ENCODE measurements around the gene PSME4.
A peak's percentile ranks its signal among the peaks of the same experiment; 100 is the strongest.

The PSME4 gene

DNA sequence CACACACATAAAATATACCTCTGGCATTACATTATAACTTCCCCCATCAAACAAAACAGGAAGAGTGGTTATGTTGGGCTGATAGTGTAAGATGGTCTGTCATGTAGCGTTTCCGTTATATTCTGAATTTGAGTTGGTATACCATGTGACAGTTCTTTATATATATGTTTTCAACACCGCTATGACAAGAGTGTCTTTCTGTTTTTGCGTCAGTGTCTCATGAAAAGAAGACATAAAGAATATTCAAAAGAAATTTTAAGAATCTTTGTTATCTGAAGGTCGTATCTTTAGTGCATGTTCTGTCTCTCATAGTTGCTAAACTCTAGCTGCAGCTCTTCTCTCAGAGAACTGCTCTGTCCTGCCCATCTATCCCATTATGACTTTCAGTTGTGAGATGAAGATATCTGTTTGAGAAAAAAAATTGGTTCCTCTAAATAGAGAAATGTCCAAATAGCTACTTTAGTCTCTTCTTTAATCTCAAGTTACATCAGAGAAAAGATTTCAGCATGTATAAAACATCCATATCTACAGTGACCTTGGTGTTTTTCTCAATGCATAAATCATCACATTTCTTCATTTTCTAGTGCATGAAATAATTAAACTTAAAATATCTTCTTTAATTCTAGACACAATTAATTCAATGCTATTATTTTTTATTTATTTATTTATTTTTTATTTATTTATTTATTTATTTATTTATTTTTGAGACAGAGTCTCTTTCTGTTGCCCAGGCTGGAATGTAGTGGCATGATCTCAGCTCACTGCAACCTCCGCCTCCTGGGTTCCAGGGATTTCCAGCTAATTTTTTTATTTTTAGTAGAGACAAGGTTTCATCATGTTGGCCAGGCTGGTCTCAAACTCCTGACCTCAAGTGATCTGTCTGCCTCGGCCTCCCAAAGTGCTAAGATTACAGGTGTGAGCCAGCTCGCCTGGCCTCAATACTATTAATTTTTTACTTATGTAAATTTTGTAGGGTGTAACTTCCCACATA, 24.3 kb upstream of the PSME4 start:
- no peak overlapping the region for H3K9ac ChIP-seq (ENCODE audit: low read length)
- H3K27ac ChIP-seq (ENCODE audit: low read depth, low read length), result no peak overlapping the region
- H3K27me3 ChIP-seq (ENCODE audit: control insufficient read depth in 1 of 2, insufficient read depth in 2 of 2, low read length in 2 of 2), result no peaks in the 10 kb centered on the region
- H3K9me3 ChIP-seq (ENCODE audit: low read length), result no peaks in the 10 kb centered on the region
- H3K36me3 ChIP-seq (ENCODE audit: insufficient read depth, low read length), result no peaks in the 10 kb centered on the region
- H3K4me1 ChIP-seq (ENCODE audit: insufficient read depth, low read length), result peaks cover 14% of the 10 kb centered on the region
- H3K4me3 ChIP-seq (ENCODE audit: low read depth in 1 of 2, low read length in 2 of 2), result no peak overlapping the region

DNA sequence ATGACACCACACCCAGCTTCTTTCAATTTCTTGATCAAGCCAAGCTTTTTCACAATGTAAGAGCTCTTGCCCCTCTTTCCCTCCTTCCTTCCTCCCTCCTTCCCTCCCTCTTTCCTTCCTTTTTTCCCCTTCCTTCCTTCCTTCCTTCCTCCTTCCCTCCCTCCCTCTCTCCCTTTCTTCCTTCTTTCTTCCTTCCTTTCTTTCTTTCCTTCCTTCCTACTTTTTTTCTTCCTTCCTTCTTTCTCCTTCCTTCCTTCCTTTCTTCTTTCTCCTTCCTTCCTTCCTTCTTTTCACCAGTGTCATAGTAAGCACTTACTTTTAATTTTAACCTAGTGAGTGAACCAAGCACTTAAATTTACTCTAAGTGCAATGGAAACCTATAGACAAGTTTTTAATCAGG, 21.2 kb upstream of the PSME4 start:
- Histone ChIP-seq H3K36me3 (ENCODE audit: insufficient read depth, low read length) (no peaks in the 10 kb centered on the region), H3K27me3 (ENCODE audit: control insufficient read depth in 1 of 2, insufficient read depth in 2 of 2, low read length in 2 of 2) (no peaks in the 10 kb centered on the region), H3K27ac (ENCODE audit: low read depth, low read length) (no peak overlapping the region)

DNA sequence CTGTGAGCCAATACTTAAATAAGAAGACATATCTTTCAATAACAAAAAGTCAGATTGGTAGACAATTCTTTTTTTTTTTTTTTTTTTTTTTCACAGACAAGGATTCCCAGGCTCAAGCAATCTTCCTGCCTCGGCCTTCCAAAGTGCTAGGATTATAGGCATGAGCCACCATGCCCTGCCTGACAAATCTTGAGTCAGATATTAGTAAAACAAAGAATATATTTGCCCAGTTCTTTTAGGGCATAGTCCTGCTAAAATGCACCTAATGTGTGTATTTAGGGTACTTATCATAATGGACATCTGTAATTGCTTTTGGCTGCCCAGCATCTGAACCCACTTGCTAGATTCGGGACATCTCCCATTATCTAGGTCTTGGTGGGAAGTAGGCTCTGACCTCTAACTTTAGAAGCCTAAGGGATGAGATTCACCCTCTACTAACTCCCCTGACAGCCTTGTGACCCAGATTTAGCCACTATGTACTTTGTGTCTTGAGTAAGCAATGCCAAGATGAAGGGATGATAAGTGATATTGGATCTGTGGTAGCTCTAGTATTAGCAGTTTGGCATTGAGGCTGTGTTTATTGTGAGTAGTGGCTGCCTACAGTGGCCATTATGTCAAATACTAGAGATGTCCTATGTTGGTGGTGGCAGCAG, 18.5 kb upstream of the PSME4 start:
- no peak overlapping the region for H3K9ac ChIP-seq (ENCODE audit: low read length)
- no peaks in the 10 kb centered on the region for H3K9me3 ChIP-seq (ENCODE audit: low read length)
- H3K27ac ChIP-seq (ENCODE audit: low read depth, low read length), result no peak overlapping the region
- peaks cover 12% of the 10 kb centered on the region for H3K4me1 ChIP-seq (ENCODE audit: insufficient read depth, low read length)
- H3K27me3 ChIP-seq (ENCODE audit: control insufficient read depth in 1 of 2, insufficient read depth in 2 of 2, low read length in 2 of 2), result no peaks in the 10 kb centered on the region
- no peak overlapping the region for H3K4me3 ChIP-seq (ENCODE audit: low read depth in 1 of 2, low read length in 2 of 2)
- H3K36me3 ChIP-seq (ENCODE audit: insufficient read depth, low read length), result no peaks in the 10 kb centered on the region

More for the DNA sequence above, 21.2 kb upstream of the PSME4 start:
- H3K9me3 ChIP-seq (ENCODE audit: low read length), result no peaks in the 10 kb centered on the region
- no peak overlapping the region for H3K4me3 ChIP-seq (ENCODE audit: low read depth in 1 of 2, low read length in 2 of 2)
- H3K9ac ChIP-seq (ENCODE audit: low read length), result no peak overlapping the region
- peaks cover 10% of the 10 kb centered on the region for H3K4me1 ChIP-seq (ENCODE audit: insufficient read depth, low read length)

DNA sequence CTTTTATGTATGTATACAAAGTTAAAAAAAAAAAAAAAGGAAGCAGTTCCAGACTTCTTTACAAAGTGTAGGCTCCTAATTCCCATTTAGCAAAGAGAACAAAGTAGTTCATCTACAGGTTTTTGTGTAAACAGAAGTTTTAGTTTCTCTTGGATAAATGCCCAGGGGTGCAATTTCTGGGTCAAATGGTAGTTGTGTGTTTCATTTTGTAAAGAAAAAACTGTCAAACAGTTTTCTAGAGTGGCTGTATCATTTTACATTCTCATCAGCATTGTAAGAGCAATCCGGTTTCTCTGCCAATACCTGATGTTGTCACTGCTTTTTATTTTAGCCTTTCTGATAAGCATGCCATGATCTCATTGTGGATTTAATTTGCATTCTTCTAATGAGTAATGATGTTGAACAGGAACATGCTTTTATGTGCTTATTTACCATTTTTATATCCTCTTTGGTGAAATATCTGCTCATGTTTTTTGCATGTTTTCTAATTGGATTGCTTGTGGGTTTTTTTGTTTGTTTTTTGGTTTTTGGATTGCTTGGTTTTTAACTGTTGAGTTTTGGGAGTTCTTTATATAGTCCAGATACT, 16.6 kb upstream of the PSME4 start:
- no peaks in the 10 kb centered on the region for H3K9me3 ChIP-seq (ENCODE audit: low read length)
- peaks cover 12% of the 10 kb centered on the region for H3K4me1 ChIP-seq (ENCODE audit: insufficient read depth, low read length)
- H3K36me3 ChIP-seq (ENCODE audit: insufficient read depth, low read length), result peaks cover 6% of the 10 kb centered on the region
- H3K27ac ChIP-seq (ENCODE audit: low read depth, low read length), result no peak overlapping the region
- H3K9ac ChIP-seq (ENCODE audit: low read length), result peak overlapping the region; percentile 14
- no peak overlapping the region for H3K4me3 ChIP-seq (ENCODE audit: low read depth in 1 of 2, low read length in 2 of 2)
- no peaks in the 10 kb centered on the region for H3K27me3 ChIP-seq (ENCODE audit: control insufficient read depth in 1 of 2, insufficient read depth in 2 of 2, low read length in 2 of 2)

- H3K36me3 ChIP-seq (ENCODE audit: insufficient read depth, low read length), result peaks cover 6% of the 10 kb centered on the region
- no peaks in the 10 kb centered on the region for H3K9me3 ChIP-seq (ENCODE audit: low read length)
- H3K4me3 ChIP-seq (ENCODE audit: low read depth in 1 of 2, low read length in 2 of 2), result no peak overlapping the region
- no peak overlapping the region for H3K9ac ChIP-seq (ENCODE audit: low read length)
- H3K4me1 ChIP-seq (ENCODE audit: insufficient read depth, low read length), result peaks cover 12% of the 10 kb centered on the region
- no peaks in the 10 kb centered on the region for H3K27me3 ChIP-seq (ENCODE audit: control insufficient read depth in 1 of 2, insufficient read depth in 2 of 2, low read length in 2 of 2)
- H3K27ac ChIP-seq (ENCODE audit: low read depth, low read length), result no peak overlapping the region
Measured at GRCh38 chr2:53985646-53986045, 14.9 kb upstream of the PSME4 start.

DNA sequence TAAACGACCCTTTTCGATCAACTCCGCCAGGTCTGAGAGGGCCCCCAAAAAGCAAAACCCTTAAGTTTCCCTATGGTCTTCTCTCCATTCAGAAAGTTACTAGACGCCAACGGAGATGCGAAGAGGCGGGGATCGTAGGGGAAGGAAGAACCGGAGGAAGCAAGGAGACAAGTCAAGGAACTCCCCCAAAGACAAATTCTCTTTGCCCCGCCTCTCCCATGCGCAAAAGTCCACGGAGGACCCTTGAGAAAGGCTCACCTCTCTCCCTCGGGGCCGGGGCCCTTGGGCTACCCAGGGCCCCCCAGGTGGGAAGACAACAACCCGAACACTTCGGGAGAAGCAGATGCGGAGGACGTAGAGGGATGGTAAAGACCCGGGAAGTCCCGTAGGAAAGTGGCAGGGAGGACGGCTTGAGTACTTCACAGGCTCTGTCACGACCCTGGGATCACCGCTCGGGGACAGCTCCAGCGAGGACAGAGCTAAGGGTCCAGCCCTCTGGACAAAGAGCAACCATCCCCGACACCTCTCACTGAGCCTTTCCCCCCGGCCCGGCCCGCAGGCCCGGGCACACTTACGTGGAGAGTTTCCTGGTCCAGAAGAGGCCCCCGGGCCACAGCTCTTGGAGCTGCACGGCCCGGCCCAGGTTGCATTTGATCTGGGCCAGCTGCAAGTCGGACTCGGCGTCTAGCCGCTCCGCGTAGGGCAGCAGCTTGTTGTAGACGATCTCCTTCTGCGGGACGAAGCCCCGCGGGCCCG, 647 bp downstream of the PSME4 start:
- Histone ChIP-seq H3K4me3 (ENCODE audit: low read depth in 1 of 2, low read length in 2 of 2) (peak overlapping the region; percentile 89 to 97), H3K4me1 (ENCODE audit: insufficient read depth, low read length) (peaks cover 19% of the 10 kb centered on the region), H3K27me3 (ENCODE audit: control insufficient read depth in 1 of 2, insufficient read depth in 2 of 2, low read length in 2 of 2) (no peaks in the 10 kb centered on the region), H3K9ac (ENCODE audit: low read length) (peak overlapping the region; percentile 68), H3K9me3 (ENCODE audit: low read length) (no peaks in the 10 kb centered on the region), H3K27ac (ENCODE audit: low read depth, low read length) (peak overlapping the region; percentile 96), H3K36me3 (ENCODE audit: insufficient read depth, low read length) (peaks cover 10% of the 10 kb centered on the region)

DNA sequence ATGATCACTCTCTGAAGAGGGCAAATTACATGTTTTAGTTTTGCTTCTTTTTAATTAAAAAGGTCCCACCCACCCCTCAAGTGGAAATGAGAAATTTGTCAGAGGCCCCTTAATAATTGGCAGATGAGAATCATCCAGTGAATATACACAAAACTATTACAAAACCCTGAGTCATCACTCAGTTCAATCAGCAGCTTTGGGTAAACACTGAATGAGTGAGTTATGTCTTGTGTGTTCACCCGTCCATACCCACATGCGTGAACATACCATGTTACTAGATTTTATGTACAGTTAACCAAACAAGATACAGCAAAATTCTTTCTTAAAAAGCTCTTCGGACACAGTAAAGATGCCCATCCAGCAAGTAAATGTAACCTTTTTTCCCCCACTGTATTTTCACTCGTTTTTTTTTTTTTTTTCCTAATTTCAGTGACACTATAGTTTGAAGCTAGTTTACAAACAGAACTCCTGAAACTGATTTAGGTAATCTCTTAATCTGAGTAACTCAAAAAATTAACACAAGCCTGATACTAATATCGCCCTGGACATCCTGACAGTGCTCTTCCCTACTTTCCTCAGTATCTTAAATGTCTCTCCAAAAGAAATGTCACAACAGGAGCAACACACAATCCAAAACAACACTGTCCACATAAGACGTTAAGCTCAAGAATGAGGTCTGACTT, 1.4 kb downstream of the PSME4 start:
- Histone ChIP-seq H3K4me3 (ENCODE audit: low read depth in 1 of 2, low read length in 2 of 2) (peak overlapping the region; percentile 89 to 97), H3K27ac (ENCODE audit: low read depth, low read length) (peak overlapping the region; percentile 96), H3K9me3 (ENCODE audit: low read length) (no peaks in the 10 kb centered on the region), H3K9ac (ENCODE audit: low read length) (peak overlapping the region; percentile 68), H3K4me1 (ENCODE audit: insufficient read depth, low read length) (peaks cover 24% of the 10 kb centered on the region), H3K27me3 (ENCODE audit: control insufficient read depth in 1 of 2, insufficient read depth in 2 of 2, low read length in 2 of 2) (no peaks in the 10 kb centered on the region), H3K36me3 (ENCODE audit: insufficient read depth, low read length) (peaks cover 5% of the 10 kb centered on the region)

DNA sequence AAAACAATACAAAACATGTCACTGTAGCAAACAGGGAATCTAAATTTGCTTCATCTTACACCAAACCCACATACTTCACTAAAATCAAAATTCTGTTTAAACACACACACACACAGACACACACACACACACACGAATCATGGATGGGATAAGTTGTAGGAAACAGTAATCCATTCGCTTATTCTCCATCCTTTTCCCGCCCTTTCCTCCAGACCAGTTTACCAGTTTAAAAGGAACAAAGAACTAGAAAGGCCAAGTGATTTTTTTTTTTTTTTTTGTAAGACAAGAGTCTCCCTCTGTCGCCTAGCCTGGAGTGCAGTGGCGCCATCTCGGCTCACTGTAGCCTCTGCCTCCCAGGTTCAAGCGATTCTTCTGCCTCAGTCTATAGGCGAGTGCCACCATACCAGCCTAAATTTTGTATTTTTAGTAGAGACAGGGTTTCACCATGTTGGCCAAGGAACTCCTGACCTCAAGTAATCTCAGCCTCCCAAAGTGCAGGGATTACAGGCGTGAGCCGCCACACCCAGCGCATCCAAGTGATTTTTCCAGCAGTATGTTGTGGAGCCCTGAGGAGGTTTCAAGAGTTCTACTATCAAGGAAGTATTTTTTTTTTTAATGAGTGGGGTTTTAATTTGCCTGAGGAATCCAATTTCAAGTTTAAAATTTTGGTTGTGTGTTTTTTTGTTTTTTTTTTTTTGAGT, 5.7 kb downstream of the PSME4 start:
- no peaks in the 10 kb centered on the region for H3K27me3 ChIP-seq (ENCODE audit: control insufficient read depth in 1 of 2, insufficient read depth in 2 of 2, low read length in 2 of 2)
- peaks cover 30% of the 10 kb centered on the region for H3K4me1 ChIP-seq (ENCODE audit: insufficient read depth, low read length)
- no peak overlapping the region for H3K9ac ChIP-seq (ENCODE audit: low read length)
- no peak overlapping the region for H3K27ac ChIP-seq (ENCODE audit: low read depth, low read length)
- no peaks in the 10 kb centered on the region for H3K36me3 ChIP-seq (ENCODE audit: insufficient read depth, low read length)
- H3K9me3 ChIP-seq (ENCODE audit: low read length), result no peaks in the 10 kb centered on the region
- no peak overlapping the region for H3K4me3 ChIP-seq (ENCODE audit: low read depth in 1 of 2, low read length in 2 of 2)

DNA sequence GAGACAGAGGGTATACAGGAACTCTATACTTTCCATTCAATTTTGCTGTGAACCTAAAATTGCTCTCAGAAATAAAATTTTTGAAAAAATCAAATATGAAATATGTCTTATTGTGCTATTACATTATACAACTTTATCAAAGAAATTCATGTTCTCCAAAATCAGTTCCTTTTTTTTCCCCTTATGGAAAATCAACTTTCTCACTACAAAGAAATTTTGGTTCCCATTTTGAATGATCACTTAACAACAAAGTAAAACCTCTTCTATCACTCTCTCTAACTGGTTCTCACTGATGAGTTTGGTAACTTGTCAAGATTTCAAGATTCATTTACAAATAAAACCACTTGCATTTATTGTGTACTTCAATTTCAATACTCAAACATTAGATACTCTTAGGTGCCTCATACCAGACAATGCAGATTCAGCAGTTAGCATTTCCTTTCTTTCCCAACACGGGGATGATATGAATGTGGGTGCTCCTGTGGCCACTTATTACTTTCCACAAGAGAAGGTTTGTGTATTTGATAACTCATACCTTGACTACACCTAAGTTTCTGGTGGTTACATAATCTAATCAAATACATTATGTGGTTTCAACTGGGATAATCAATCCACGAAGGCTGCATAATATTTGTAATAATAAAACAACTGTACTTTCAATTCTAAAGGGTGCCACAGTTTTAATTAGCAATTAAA, 6.4 kb downstream of the PSME4 start:
- H3K27ac ChIP-seq (ENCODE audit: low read depth, low read length), result no peak overlapping the region

More for the DNA sequence above, 6.4 kb downstream of the PSME4 start:
- H3K36me3 ChIP-seq (ENCODE audit: insufficient read depth, low read length), result no peaks in the 10 kb centered on the region
- no peaks in the 10 kb centered on the region for H3K27me3 ChIP-seq (ENCODE audit: control insufficient read depth in 1 of 2, insufficient read depth in 2 of 2, low read length in 2 of 2)
- peaks cover 30% of the 10 kb centered on the region for H3K4me1 ChIP-seq (ENCODE audit: insufficient read depth, low read length)
- no peaks in the 10 kb centered on the region for H3K9me3 ChIP-seq (ENCODE audit: low read length)
- H3K4me3 ChIP-seq (ENCODE audit: low read depth in 1 of 2, low read length in 2 of 2), result no peak overlapping the region
- no peak overlapping the region for H3K9ac ChIP-seq (ENCODE audit: low read length)

Data from muscle layer of colon (tissue), 2 donors.